Tibial nerve (tissue), 3 donors: ENCODE data around the gene GNPAT.

Source experiments
- POLR2A ChIP-seq, 2 donors: fragments of 450-650 bp; IDR thresholded peaks; one replicate each; pipeline ENCODE4 v1.6.1; 2017; ENCODE audit warnings: antibody characterized with exemption in 2 of 2, mild to moderate bottlenecking in 2 of 2, moderate library complexity in 2 of 2
- TF ChIP-seq, protein P1 (sequence below), 5 experiments: fragments of 200-600 bp in 3 of 5; fragments of 450-650 bp in 2 of 5; sonication (generic) in 3 of 5; IDR thresholded peaks; one replicate each; pipeline ENCODE4 v1.5.1; 2016 to 2019; ENCODE audit warnings: antibody characterized with exemption in 5 of 5, mild to moderate bottlenecking in 3 of 5, moderate library complexity in 2 of 5

GRCh38 chr1:231208980-231209379, 32.0 kb upstream of the GNPAT start:
- TF ChIP-seq, protein P1, sequence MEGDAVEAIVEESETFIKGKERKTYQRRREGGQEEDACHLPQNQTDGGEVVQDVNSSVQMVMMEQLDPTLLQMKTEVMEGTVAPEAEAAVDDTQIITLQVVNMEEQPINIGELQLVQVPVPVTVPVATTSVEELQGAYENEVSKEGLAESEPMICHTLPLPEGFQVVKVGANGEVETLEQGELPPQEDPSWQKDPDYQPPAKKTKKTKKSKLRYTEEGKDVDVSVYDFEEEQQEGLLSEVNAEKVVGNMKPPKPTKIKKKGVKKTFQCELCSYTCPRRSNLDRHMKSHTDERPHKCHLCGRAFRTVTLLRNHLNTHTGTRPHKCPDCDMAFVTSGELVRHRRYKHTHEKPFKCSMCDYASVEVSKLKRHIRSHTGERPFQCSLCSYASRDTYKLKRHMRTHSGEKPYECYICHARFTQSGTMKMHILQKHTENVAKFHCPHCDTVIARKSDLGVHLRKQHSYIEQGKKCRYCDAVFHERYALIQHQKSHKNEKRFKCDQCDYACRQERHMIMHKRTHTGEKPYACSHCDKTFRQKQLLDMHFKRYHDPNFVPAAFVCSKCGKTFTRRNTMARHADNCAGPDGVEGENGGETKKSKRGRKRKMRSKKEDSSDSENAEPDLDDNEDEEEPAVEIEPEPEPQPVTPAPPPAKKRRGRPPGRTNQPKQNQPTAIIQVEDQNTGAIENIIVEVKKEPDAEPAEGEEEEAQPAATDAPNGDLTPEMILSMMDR (IDR thresholded peaks at IDR 0.05), result no peak
- no peak for TF ChIP-seq POLR2A (IDR thresholded peaks at IDR 0.05)
